Measurements from ENCODE around the gene RABGAP1L.

GRCh38 chr1:174352117-174352516 lies 192.8 kb downstream of the RABGAP1L start:
- TF ChIP-seq POLR2A (IDR thresholded peaks at IDR 0.05): no peak
- TF ChIP-seq CTCF (IDR thresholded peaks at IDR 0.05): no peak

All from Peyer's patch (tissue), 4 donors.